HCEC 1CT (cell line): ENCODE results near the gene SLC19A2.
A peak's percentile ranks its signal among the peaks of the same experiment; 100 is the strongest.
"Not testable (repeated sequence)": the region's sequence is repeated elsewhere in the genome, so short reads cannot be mapped to it uniquely, and the experiment has no call there.

Experiments
- DNase-seq: peaks from one replicate; pipeline ENCODE4 v3.0.0-alpha.2; 2017

The SLC19A2 gene

GRCh38 chr1:169508432-169509338 lies 22.9 kb upstream of the SLC19A2 start:
- peak; percentile 37 for DNase-seq

- no peak for DNase-seq
Measured at GRCh38 chr1:169507413-169507812, 21.7 kb upstream of the SLC19A2 start.

GRCh38 chr1:169503601-169504000 lies 17.9 kb upstream of the SLC19A2 start:
- not testable (repeated sequence) for DNase-seq

- DNase-seq: no peak
Measured at GRCh38 chr1:169499807-169500206, 14.1 kb upstream of the SLC19A2 start.

GRCh38 chr1:169497317-169497716 lies 11.6 kb upstream of the SLC19A2 start:
- no peak for DNase-seq

- DNase-seq: no peak
Measured at GRCh38 chr1:169495916-169496315, 10.2 kb upstream of the SLC19A2 start.

- DNase-seq: peak; percentile 46
Measured at GRCh38 chr1:169495046-169495775, 9.5 kb upstream of the SLC19A2 start.

- no peak for DNase-seq
Measured at GRCh38 chr1:169494343-169494742, 8.6 kb upstream of the SLC19A2 start.

- DNase-seq: no peak
Measured at GRCh38 chr1:169493251-169493650, 7.5 kb upstream of the SLC19A2 start.

GRCh38 chr1:169491845-169492281 lies 6.1 kb upstream of the SLC19A2 start:
- DNase-seq: no peak

GRCh38 chr1:169488157-169488556 lies 2.4 kb upstream of the SLC19A2 start:
- no peak for DNase-seq

- DNase-seq: no peak
Measured at GRCh38 chr1:169487561-169487960, 1.8 kb upstream of the SLC19A2 start.

GRCh38 chr1:169487133-169487532 lies 1.4 kb upstream of the SLC19A2 start:
- DNase-seq: no peak

GRCh38 chr1:169486281-169487051 lies 722 bp upstream of the SLC19A2 start:
- DNase-seq: peak; percentile 53

GRCh38 chr1:169484683-169485430 lies 887 bp downstream of the SLC19A2 start:
- DNase-seq: peak; percentile 67

- peak; percentile 20 for DNase-seq
Measured at GRCh38 chr1:169484101-169484500, 1.6 kb downstream of the SLC19A2 start.

GRCh38 chr1:169483500-169483966 lies 2.2 kb downstream of the SLC19A2 start:
- peak; percentile 72 for DNase-seq

GRCh38 chr1:169479363-169480066 lies 6.2 kb downstream of the SLC19A2 start:
- DNase-seq: no peak

- DNase-seq: no peak
Measured at GRCh38 chr1:169478094-169478672, 7.6 kb downstream of the SLC19A2 start.

- no peak for DNase-seq
Measured at GRCh38 chr1:169475806-169476387, 9.8 kb downstream of the SLC19A2 start.
